Measurements from ENCODE around the gene C19orf25.
A peak's percentile ranks its signal among the peaks of the same experiment; 100 is the strongest.

Gene C19orf25

DNA sequence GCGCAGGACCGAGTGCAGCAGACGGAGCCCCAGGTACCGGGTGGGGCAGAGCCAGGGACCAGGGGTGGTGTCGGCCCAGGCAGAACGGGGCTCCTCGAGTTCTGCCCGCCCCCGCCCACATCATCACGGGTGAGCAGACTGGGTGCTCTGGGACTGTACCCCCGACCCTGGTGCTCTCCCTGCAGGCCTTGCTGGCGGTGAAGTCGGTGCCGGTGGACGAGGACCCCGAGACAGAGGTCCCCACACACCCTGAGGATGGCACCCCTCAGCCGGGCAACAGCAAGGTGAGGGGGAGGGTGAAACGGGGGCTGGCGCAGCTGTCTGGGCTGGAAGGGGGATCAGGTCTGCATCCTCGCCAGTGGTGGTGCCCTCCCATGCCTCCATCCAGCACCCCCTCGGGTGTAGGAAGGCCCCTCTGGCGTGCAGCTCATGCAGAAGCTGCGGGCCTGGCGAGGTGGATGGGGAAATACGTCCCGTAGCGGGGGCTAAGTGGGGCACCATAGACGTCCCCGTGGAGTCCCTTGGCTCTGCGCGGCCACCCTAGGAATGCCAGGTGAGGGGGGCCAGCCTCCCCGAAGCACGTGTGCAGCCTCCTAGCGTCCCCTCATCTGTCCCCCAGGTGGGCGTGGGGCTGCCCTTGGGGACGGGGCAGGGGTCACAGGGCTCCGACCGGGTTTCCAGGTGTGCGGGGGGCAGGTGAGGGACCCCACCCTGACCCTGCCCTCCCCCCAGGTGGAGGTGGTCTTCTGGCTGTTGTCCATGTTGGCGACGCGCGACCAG is 22.7 kb downstream of the C19orf25 start:
- DNase-seq (ENCODE audit: low read depth): no peak
- TF ChIP-seq CTCF (IDR thresholded peaks at IDR 0.05; ENCODE audit: low read depth, low read length): no peak
- TF ChIP-seq, protein P1, sequence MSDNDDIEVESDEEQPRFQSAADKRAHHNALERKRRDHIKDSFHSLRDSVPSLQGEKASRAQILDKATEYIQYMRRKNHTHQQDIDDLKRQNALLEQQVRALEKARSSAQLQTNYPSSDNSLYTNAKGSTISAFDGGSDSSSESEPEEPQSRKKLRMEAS (IDR thresholded peaks at IDR 0.05; ENCODE audit: low read depth, low read length): no peak
- no peak for TF ChIP-seq MYC (IDR thresholded peaks at IDR 0.05; ENCODE audit: low read depth, low read length)
- TF ChIP-seq POLR2A (IDR thresholded peaks at IDR 0.05; ENCODE audit: extremely low read depth, insufficient read length): no peak
- no peak overlapping the region for H3K4me3 ChIP-seq (ENCODE audit: low read depth, low read length)

- H3K4me3 ChIP-seq (ENCODE audit: low read depth, low read length): no peak overlapping the region
- DNase-seq (ENCODE audit: low read depth): no peak
- TF ChIP-seq, protein P1 (IDR thresholded peaks at IDR 0.05; ENCODE audit: low read depth, low read length): no peak
- TF ChIP-seq MYC (IDR thresholded peaks at IDR 0.05; ENCODE audit: low read depth, low read length) (no peak), CTCF (IDR thresholded peaks at IDR 0.05; ENCODE audit: low read depth, low read length) (no peak), POLR2A (IDR thresholded peaks at IDR 0.05; ENCODE audit: extremely low read depth, insufficient read length) (no peak)
These were observed 23.5 kb downstream of the C19orf25 start for GRCh38 chr19:1455336-1456120.

- TF ChIP-seq, protein P1 (IDR thresholded peaks at IDR 0.05; ENCODE audit: low read depth, low read length): peak; percentile 26; the same call in 1 of the 2 replicates
- no peak for TF ChIP-seq CTCF (IDR thresholded peaks at IDR 0.05; ENCODE audit: low read depth, low read length)
- DNase-seq (ENCODE audit: low read depth): no peak
- H3K4me3 ChIP-seq (ENCODE audit: low read depth, low read length): no peak overlapping the region
These were observed 24.0 kb downstream of the C19orf25 start for GRCh38 chr19:1455002-1455335.

- no peak for DNase-seq (ENCODE audit: low read depth)
- TF ChIP-seq CTCF (IDR thresholded peaks at IDR 0.05; ENCODE audit: low read depth, low read length): no peak
- no peak for TF ChIP-seq POLR2A (IDR thresholded peaks at IDR 0.05; ENCODE audit: extremely low read depth, insufficient read length)
- TF ChIP-seq MYC (IDR thresholded peaks at IDR 0.05; ENCODE audit: low read depth, low read length): no peak
- TF ChIP-seq, protein P1 (IDR thresholded peaks at IDR 0.05; ENCODE audit: low read depth, low read length): no peak
- no peak overlapping the region for H3K4me3 ChIP-seq (ENCODE audit: low read depth, low read length)
These were observed 25.3 kb downstream of the C19orf25 start for GRCh38 chr19:1453525-1454364.

DNA sequence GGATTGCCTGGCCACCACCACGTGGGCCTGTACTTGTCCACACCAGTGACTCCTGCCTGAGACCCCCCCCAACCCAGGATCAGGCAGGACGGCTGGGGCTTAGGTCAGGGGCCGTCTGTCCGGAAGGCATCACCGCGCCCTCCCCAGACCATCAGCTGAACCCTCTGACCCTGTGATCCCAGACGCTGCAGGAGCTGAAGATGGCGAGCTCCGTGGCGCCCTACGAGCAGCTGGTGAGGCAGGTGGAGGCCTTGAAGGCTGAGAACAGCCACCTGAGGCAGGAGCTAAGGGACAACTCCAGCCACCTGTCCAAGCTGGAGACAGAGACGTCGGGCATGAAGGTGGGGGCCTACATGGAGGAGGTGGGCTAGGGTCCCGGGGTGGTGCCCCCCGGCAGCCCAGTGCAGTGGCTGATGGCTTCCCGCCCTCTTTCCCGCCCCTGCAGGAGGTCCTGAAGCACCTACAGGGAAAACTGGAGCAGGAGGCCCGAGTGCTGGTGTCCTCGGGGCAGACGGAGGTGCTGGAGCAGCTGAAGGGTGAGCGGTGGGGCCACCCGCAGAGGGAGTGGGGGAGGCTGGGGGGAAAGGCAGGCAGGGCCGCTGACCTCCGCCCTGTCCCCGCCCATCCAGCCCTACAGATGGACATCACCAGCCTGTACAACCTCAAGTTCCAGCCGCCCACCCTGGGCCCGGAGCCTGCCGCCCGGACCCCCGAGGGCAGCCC is 26.1 kb downstream of the C19orf25 start:
- no peak overlapping the region for H3K4me3 ChIP-seq (ENCODE audit: low read depth, low read length)
- DNase-seq (ENCODE audit: low read depth): no peak
- TF ChIP-seq POLR2A (IDR thresholded peaks at IDR 0.05; ENCODE audit: extremely low read depth, insufficient read length): no peak
- TF ChIP-seq, protein P1 (IDR thresholded peaks at IDR 0.05; ENCODE audit: low read depth, low read length): no peak
- no peak for TF ChIP-seq CTCF (IDR thresholded peaks at IDR 0.05; ENCODE audit: low read depth, low read length)
- TF ChIP-seq MYC (IDR thresholded peaks at IDR 0.05; ENCODE audit: low read depth, low read length): no peak

Measured in NB4 (cell line).